OCI-LY1 (cell line): Measurements from ENCODE around the gene DHX58.

Source experiments
- CTCF ChIP-seq: fragments of 200-600 bp; sonication (generic), shearing (Covaris generic); IDR thresholded peaks from 2 replicates; pipeline ENCODE4 v1.5.1; 2017; ENCODE audit warnings: mild to moderate bottlenecking, antibody characterized with exemption, low read length, moderate library complexity, mixed read lengths
- EZH2 ChIP-seq: fragments of 200-600 bp; sonication (generic), shearing (Covaris generic); IDR thresholded peaks from 2 replicates; pipeline ENCODE4 v1.8.0; 2017; ENCODE audit warnings: borderline replicate concordance, mixed run types, mild to moderate bottlenecking, antibody characterized with exemption, low read length, moderate library complexity, mixed read lengths

- TF ChIP-seq CTCF (no peak), EZH2 (no peak)
Observed at GRCh38 chr17:42153919-42154742, 41.6 kb upstream of the DHX58 start.
